Ascending aorta (tissue), 2 donors: ENCODE results near the gene FHIT. TPM values are rescaled to one million over a fixed set of nuclear protein-coding genes. Genes with fewer than 3 reads are reported as not detected.

Source experiments
- DNase-seq, 2 donors: peaks; one replicate each; pipeline ENCODE4 v3.0.0-alpha.2; 2019; ENCODE audit warnings: low spot score in 2 of 2
- H3K27ac ChIP-seq, 2 donors: fragments of 200-600 bp; sonication (generic); one replicate each; pipeline ENCODE4 v1.5.1; 2016 to 2017; ENCODE audit warnings: mild to moderate bottlenecking in 1 of 2
- H3K27me3 ChIP-seq: fragments of 200-600 bp; sonication (generic); one replicate; pipeline ENCODE4 v1.5.1; 2017
- H3K36me3 ChIP-seq, 2 donors: fragments of 200-600 bp; sonication (generic); one replicate each; pipeline ENCODE4 v1.5.1; 2016
- H3K4me1 ChIP-seq, 2 donors: fragments of 200-600 bp; sonication (generic); one replicate each; pipeline ENCODE4 v1.5.1; 2016 to 2017; ENCODE audit warnings: mild to moderate bottlenecking in 1 of 2
- H3K4me3 ChIP-seq, 2 donors: fragments of 200-600 bp; sonication (generic); one replicate each; pipeline ENCODE4 v1.5.1; 2016 to 2017; ENCODE audit warnings: mild to moderate bottlenecking in 1 of 2
- H3K9me3 ChIP-seq, 2 donors: fragments of 200-600 bp; sonication (generic); one replicate each; pipeline ENCODE4 v1.5.1; 2016
- CTCF ChIP-seq, 3 experiments: fragments of 200-600 bp in 2 of 3; fragments of 450-650 bp in 1 of 3; sonication (generic) in 2 of 3; IDR thresholded peaks; one replicate each; pipeline ENCODE4 v1.5.1; 2016 to 2019; ENCODE audit warnings: antibody characterized with exemption in 3 of 3, mild to moderate bottlenecking in 1 of 3, moderate library complexity in 1 of 3
- intact Hi-C: fragments of 100-400 bp; cut with DNase I; formaldehyde crosslinking; loops from one replicate; pipeline ENCODE4 v1.15.1; 2023
- total RNA-seq: library from RNA; depleted of rRNA; stranded (reverse); fragments of >200 nt; gene quantifications from one replicate; pipeline ENCODE4 v1.1.0, GENCODE V29; 2016

FHIT gene
- total RNA-seq, 1 donor from 2014 or later: 0.21 TPM

DNA sequence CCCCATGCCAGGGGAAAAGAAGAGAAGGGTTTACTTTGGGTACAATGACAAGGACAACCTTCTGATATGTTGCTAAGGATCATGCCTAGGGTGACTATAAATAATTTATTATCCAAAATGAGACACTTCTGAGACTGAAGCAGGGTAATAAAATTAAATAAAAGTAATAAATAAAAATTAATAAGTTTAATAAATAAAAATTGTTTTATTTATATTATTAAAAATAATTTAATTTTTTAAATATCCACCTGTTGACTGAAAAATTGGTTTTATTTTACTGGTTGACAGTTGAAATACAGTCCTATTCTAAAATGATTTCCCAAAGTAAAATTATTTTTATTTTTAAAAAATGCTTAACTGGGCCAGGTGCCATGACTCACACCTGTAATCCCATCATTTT, 102.0 kb downstream of the FHIT start:
- H3K9me3 ChIP-seq: no peaks in the 10 kb centered on the region
- no peaks in the 10 kb centered on the region for H3K4me1 ChIP-seq
- H3K4me3 ChIP-seq: no peak overlapping the region
- no peak for DNase-seq
- TF ChIP-seq CTCF (IDR thresholded peaks at IDR 0.05): no peak
- intact Hi-C loops: no loop called here
- no peaks in the 10 kb centered on the region for H3K36me3 ChIP-seq
- no peak overlapping the region for H3K27ac ChIP-seq
- H3K27me3 ChIP-seq: no peaks in the 10 kb centered on the region

GRCh38 chr3:61146010-61146890, 105.0 kb downstream of the FHIT start:
- intact Hi-C loops: no loop called here
- TF ChIP-seq CTCF (IDR thresholded peaks at IDR 0.05): no peak
- Histone ChIP-seq H3K4me1 (no peaks in the 10 kb centered on the region), H3K27ac (no peak overlapping the region), H3K36me3 (no peaks in the 10 kb centered on the region), H3K9me3 (no peaks in the 10 kb centered on the region), H3K4me3 (no peak overlapping the region), H3K27me3 (no peaks in the 10 kb centered on the region)
- DNase-seq: no peak

- H3K4me1 ChIP-seq: no peaks in the 10 kb centered on the region
- no peak for TF ChIP-seq CTCF (IDR thresholded peaks at IDR 0.05)
- H3K9me3 ChIP-seq: no peaks in the 10 kb centered on the region
- no peak overlapping the region for H3K27ac ChIP-seq
- H3K4me3 ChIP-seq: no peak overlapping the region
- no peak for DNase-seq
- intact Hi-C loops: no loop called here
- no peaks in the 10 kb centered on the region for H3K36me3 ChIP-seq
- H3K27me3 ChIP-seq: no peaks in the 10 kb centered on the region
These were observed 109.6 kb downstream of the FHIT start for GRCh38 chr3:61141697-61142096.

DNA sequence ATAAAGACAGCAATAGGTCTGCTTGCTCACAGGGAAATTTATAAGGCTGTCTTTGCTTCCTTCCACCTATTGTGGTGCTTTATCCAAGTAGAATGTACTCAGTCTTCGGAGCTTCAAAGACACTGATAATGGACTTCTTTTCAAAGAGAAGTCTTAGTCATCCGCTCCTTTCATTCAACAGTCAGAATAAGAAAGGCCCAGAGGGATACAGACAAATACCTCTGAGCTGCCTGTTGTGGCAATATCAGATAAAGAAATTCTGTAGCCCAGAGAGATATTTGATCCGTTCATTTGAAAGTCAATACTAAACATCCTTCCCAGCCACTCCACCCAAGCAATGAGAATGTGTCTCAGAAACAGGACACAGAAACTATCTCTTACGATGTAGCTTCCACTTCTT, 110.0 kb downstream of the FHIT start:
- no peak for DNase-seq
- Histone ChIP-seq H3K36me3 (no peaks in the 10 kb centered on the region), H3K27me3 (no peaks in the 10 kb centered on the region), H3K27ac (no peak overlapping the region), H3K4me3 (no peak overlapping the region), H3K9me3 (no peaks in the 10 kb centered on the region), H3K4me1 (no peaks in the 10 kb centered on the region)
- intact Hi-C loops: no loop called here
- no peak for TF ChIP-seq CTCF (IDR thresholded peaks at IDR 0.05)

GRCh38 chr3:61139686-61140085, 111.6 kb downstream of the FHIT start:
- no peaks in the 10 kb centered on the region for H3K4me1 ChIP-seq
- no peak overlapping the region for H3K27ac ChIP-seq
- DNase-seq: no peak
- intact Hi-C loops: no loop called here
- no peak for TF ChIP-seq CTCF (IDR thresholded peaks at IDR 0.05)
- H3K27me3 ChIP-seq: no peaks in the 10 kb centered on the region
- H3K9me3 ChIP-seq: no peaks in the 10 kb centered on the region
- no peak overlapping the region for H3K4me3 ChIP-seq
- H3K36me3 ChIP-seq: no peaks in the 10 kb centered on the region
